ENCODE data around the gene RNF145. TPM values are rescaled to one million over a fixed set of nuclear protein-coding genes. Genes with fewer than 3 reads are reported as not detected.
"Not testable (repeated sequence)": the region's sequence is repeated elsewhere in the genome, so short reads cannot be mapped to it uniquely, and the experiment has no call there.

The RNF145 gene
- total RNA-seq, 2 donors from 2014 or later: 13.5 to 19.5 TPM

DNA sequence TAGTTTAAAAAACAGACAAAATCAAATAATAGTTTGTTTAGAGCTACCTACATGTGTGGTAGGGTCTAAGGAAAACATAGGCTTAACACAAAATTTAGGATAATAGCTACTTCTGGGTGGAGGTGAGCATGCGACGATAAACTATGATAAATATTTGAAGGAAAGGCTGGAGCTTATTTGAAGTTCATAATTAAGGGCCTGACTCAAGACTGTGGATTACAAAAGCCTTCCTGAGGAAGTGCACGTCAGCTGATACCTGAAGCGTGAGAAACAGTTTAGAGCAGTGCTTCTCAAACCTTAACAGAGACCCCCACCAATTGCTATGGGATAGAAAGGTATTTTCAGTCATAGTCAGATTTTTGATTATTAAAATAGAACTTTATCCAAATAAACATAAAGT lies 33.3 kb upstream of the RNF145 start:
- TF ChIP-seq POLR2A (IDR thresholded peaks at IDR 0.05): no peak
- H3K9me3 ChIP-seq: no peaks in the 10 kb centered on the region
- no peak overlapping the region for H3K4me3 ChIP-seq
- DNase-seq (no peak), ATAC-seq (no peak)
- intact Hi-C loops (cut with DNase I): no loop called here
- no peaks in the 10 kb centered on the region for H3K4me1 ChIP-seq
- peaks cover 0 to 4% of the 10 kb centered on the region in 2 donors for H3K27me3 ChIP-seq
- no peak overlapping the region for H3K27ac ChIP-seq
- WGBS, 2 donors: 60 to 65% methylated on average over 4 of the region's 4 CpGs
- no peaks in the 10 kb centered on the region for H3K36me3 ChIP-seq (replicated peaks in 1 of 2; ENCODE audit: insufficient read depth in 1 of 2, low read depth in 2 of 2)

- DNase-seq (no peak), ATAC-seq (no peak)
- intact Hi-C loops (cut with DNase I): no loop called here
- Histone ChIP-seq H3K27ac (no peak overlapping the region), H3K4me3 (no peak overlapping the region), H3K36me3 (replicated peaks in 1 of 2; ENCODE audit: insufficient read depth in 1 of 2, low read depth in 2 of 2) (no peaks in the 10 kb centered on the region), H3K4me1 (no peaks in the 10 kb centered on the region), H3K27me3 (peaks cover 0 to 4% of the 10 kb centered on the region in 2 donors), H3K9me3 (no peaks in the 10 kb centered on the region)
- TF ChIP-seq POLR2A (IDR thresholded peaks at IDR 0.05) (no peak), CTCF (IDR thresholded peaks at IDR 0.05) (no peak)
- 26 to 74% methylated on average over 2 of the region's 2 CpGs for WGBS, 2 donors
Observed at GRCh38 chr5:159241946-159242552, 32.7 kb upstream of the RNF145 start.

DNA sequence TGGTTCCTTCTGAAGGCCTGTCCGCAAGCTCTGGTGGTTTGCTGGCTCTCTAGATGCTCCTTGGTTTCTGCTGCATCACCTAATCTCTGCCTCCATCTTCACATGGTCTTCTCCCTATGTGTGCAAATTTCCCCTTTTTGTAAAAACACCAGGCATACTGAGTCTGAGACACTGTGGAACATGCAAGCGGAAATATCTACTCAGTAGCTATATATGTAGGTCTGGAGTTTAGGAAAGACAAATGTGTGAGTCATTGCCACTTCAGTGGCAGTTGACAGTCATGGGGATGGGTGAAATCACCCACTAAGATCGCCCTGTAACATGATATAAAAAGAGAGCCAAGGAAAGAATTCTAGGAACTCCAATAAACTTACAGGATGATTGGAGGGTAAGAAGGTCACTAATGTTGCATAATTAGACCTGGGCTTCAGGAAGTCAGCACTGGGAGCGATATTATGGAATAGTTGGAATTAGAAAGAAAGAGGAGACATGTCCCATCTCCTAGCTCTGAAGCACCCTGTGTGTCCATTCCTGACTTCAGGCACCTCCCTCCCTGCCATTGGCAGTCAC lies 31.0 kb upstream of the RNF145 start:
- 71 to 72% methylated on average over 4 of the region's 4 CpGs for WGBS, 2 donors
- Histone ChIP-seq H3K36me3 (replicated peaks in 1 of 2; ENCODE audit: insufficient read depth in 1 of 2, low read depth in 2 of 2) (no peaks in the 10 kb centered on the region), H3K9me3 (no peaks in the 10 kb centered on the region), H3K27ac (no peak overlapping the region), H3K4me3 (no peak overlapping the region), H3K4me1 (no peaks in the 10 kb centered on the region), H3K27me3 (peaks cover 0 to 4% of the 10 kb centered on the region in 2 donors)
- DNase-seq: no peak
- no peak for TF ChIP-seq POLR2A (IDR thresholded peaks at IDR 0.05)
- no peak for TF ChIP-seq CTCF (IDR thresholded peaks at IDR 0.05)
- intact Hi-C loops (cut with DNase I): no loop called here
- ATAC-seq: no peak

DNA sequence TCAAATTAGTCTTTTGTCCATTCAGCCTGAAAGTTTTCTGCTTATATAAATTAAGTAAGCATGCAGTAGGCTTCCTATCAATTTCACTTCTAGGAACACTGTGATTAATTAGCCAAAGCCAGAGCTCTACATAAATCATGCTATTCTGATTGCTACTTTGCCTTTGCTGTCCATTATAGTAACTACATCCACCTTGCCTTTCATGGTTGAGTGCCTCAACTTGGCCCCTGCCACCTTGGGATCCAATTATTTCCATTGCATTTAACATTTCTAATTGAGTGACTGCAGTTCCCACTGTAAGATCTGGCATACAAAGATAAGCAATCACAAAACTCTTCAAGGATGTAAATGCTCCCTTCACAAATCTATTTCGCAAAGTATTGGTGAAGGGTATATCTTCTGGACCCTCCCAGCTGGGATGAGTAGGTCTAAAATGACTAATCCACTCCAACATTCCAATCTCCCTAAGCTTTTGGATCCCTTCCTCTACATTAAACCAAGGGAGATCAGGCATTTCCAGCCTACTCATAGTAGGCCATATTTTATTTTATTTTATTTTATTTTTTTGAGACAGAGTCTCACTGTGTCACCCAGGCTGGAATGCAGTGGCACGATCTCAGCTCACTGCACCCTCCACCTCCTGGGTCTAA lies 26.6 kb upstream of the RNF145 start:
- WGBS, 2 donors: 83 to 88% methylated on average over 2 of the region's 2 CpGs
- ATAC-seq; intact Hi-C loops (cut with DNase I); H3K27me3 ChIP-seq; H3K9me3 ChIP-seq; H3K36me3 ChIP-seq (replicated peaks in 1 of 2; ENCODE audit: insufficient read depth in 1 of 2, low read depth in 2 of 2); H3K4me3 ChIP-seq; H3K4me1 ChIP-seq; DNase-seq; H3K27ac ChIP-seq: not testable (repeated sequence)

DNA sequence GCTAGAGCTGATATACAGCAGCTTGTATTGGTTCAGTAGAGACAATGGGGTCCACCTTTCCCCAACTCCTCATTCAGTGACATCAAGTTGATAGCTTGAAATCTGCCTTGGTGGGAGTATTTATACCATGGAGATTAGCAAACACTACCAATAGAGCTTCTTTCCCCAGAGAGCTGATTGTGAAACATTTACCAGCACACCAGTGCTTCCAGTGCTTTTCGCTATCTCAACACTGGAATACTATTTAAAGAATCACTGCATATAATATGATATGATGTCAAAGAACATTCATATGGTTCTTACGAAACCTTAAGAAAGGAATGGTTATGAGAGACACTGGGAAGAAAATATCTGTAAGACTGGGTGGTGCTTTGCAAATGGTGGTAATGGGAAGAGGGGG lies 21.8 kb upstream of the RNF145 start:
- Histone ChIP-seq H3K27ac (no peak overlapping the region), H3K4me1 (no peaks in the 10 kb centered on the region), H3K36me3 (replicated peaks in 1 of 2; ENCODE audit: insufficient read depth in 1 of 2, low read depth in 2 of 2) (no peaks in the 10 kb centered on the region), H3K4me3 (no peak overlapping the region), H3K9me3 (no peaks in the 10 kb centered on the region), H3K27me3 (no peaks in the 10 kb centered on the region)
- intact Hi-C loops (cut with DNase I): no loop called here
- TF ChIP-seq POLR2A (IDR thresholded peaks at IDR 0.05) (no peak), CTCF (IDR thresholded peaks at IDR 0.05) (no peak)
- DNase-seq (no peak), ATAC-seq (no peak)
- WGBS, 2 donors: 78 to 91% methylated on average over 2 of the region's 2 CpGs

Data from body of pancreas (tissue), 4 donors.